Suprapubic skin (tissue), 4 donors: ENCODE measurements around the gene TOM1L2. TPM values are rescaled to one million over a fixed set of nuclear protein-coding genes. Genes with fewer than 3 reads are reported as not detected.

Experiments
- DNase-seq, 2 donors: peaks; one replicate each; pipeline ENCODE4 v3.0.0-alpha.2; 2019; ENCODE audit warnings: low spot score in 2 of 2
- H3K27ac ChIP-seq: fragments of 200-600 bp; sonication (generic); one replicate; pipeline ENCODE4 v1.5.1; 2019
- H3K27me3 ChIP-seq: fragments of 200-600 bp; sonication (generic); one replicate; pipeline ENCODE4 v1.5.1; 2019
- H3K36me3 ChIP-seq: fragments of 200-600 bp; sonication (generic); one replicate; pipeline ENCODE4 v1.5.1; 2019
- H3K4me1 ChIP-seq: fragments of 200-600 bp; sonication (generic); one replicate; pipeline ENCODE4 v1.5.1; 2019
- H3K4me3 ChIP-seq: fragments of 200-600 bp; sonication (generic); one replicate; pipeline ENCODE4 v1.5.1; 2019; ENCODE audit warnings: mild to moderate bottlenecking
- H3K9me3 ChIP-seq: fragments of 200-600 bp; sonication (generic); one replicate; pipeline ENCODE4 v1.5.1; 2019
- EP300 ChIP-seq: sonication (generic); formaldehyde crosslinking; IDR thresholded peaks from one replicate; pipeline ENCODE4 v1.6.1; 2017; ENCODE audit warnings: antibody characterized with exemption
- POLR2A ChIP-seq, 2 donors: fragments of 450-650 bp; IDR thresholded peaks; one replicate each; pipeline ENCODE4 v1.6.1; 2017; ENCODE audit warnings: antibody characterized with exemption in 2 of 2, mild to moderate bottlenecking in 2 of 2, moderate library complexity in 2 of 2
- POLR2AphosphoS5 ChIP-seq, 3 donors: sonication (generic); formaldehyde crosslinking; IDR thresholded peaks; one replicate each; pipeline ENCODE4 v1.6.1; 2017; ENCODE audit warnings: antibody characterized with exemption in 3 of 3
- WGBS: methylation state at CpG from one replicate; pipeline ENCODE4 v1.1.5; 2018; 5-methylcytosine and 5-hydroxymethylcytosine counted together
- total RNA-seq, 4 donors: library from RNA; depleted of rRNA; stranded (reverse); fragments of >200 nt; gene quantifications; one replicate each; pipeline ENCODE4 v1.1.0, GENCODE V29; 2016
- TF ChIP-seq, protein P1 (sequence below), 2 donors: fragments of 200-600 bp in 1 of 2; fragments of 450-650 bp in 1 of 2; sonication (generic) in 1 of 2; IDR thresholded peaks; one replicate each; pipeline ENCODE4 v1.5.1; 2016 to 2019; ENCODE audit warnings: antibody characterized with exemption in 2 of 2, mild to moderate bottlenecking in 1 of 2, moderate library complexity in 1 of 2

Gene TOM1L2
- total RNA-seq, 4 donors from 2014 or later, result 128 to 259 (median 162) TPM

GRCh38 chr17:17890773-17891759 lies 81.1 kb downstream of the TOM1L2 start:
- 97% methylated on average over 5 of the region's 5 CpGs for WGBS
- no peak overlapping the region for H3K27ac ChIP-seq
- no peak for DNase-seq
- H3K36me3 ChIP-seq, result peaks cover 51% of the 10 kb centered on the region
- H3K9me3 ChIP-seq, result no peaks in the 10 kb centered on the region
- no peak overlapping the region for H3K4me3 ChIP-seq
- no peak for TF ChIP-seq POLR2AphosphoS5 (IDR thresholded peaks at IDR 0.05)
- no peak for TF ChIP-seq POLR2A (IDR thresholded peaks at IDR 0.05)
- no peak for TF ChIP-seq EP300
- TF ChIP-seq, protein P1, sequence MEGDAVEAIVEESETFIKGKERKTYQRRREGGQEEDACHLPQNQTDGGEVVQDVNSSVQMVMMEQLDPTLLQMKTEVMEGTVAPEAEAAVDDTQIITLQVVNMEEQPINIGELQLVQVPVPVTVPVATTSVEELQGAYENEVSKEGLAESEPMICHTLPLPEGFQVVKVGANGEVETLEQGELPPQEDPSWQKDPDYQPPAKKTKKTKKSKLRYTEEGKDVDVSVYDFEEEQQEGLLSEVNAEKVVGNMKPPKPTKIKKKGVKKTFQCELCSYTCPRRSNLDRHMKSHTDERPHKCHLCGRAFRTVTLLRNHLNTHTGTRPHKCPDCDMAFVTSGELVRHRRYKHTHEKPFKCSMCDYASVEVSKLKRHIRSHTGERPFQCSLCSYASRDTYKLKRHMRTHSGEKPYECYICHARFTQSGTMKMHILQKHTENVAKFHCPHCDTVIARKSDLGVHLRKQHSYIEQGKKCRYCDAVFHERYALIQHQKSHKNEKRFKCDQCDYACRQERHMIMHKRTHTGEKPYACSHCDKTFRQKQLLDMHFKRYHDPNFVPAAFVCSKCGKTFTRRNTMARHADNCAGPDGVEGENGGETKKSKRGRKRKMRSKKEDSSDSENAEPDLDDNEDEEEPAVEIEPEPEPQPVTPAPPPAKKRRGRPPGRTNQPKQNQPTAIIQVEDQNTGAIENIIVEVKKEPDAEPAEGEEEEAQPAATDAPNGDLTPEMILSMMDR (IDR thresholded peaks at IDR 0.05), result peak in 1 of 2 donors; percentile 42
- peaks cover 26% of the 10 kb centered on the region for H3K4me1 ChIP-seq
- H3K27me3 ChIP-seq, result no peaks in the 10 kb centered on the region

GRCh38 chr17:17889922-17890321 lies 82.3 kb downstream of the TOM1L2 start:
- H3K4me3 ChIP-seq, result no peak overlapping the region
- no peaks in the 10 kb centered on the region for H3K9me3 ChIP-seq
- no peak overlapping the region for H3K27ac ChIP-seq
- DNase-seq, result no peak
- whole genome bisulfite sequencing, result 91% methylated on average over 2 of the region's 2 CpGs
- no peaks in the 10 kb centered on the region for H3K27me3 ChIP-seq
- peaks cover 42% of the 10 kb centered on the region for H3K36me3 ChIP-seq
- H3K4me1 ChIP-seq, result peaks cover 35% of the 10 kb centered on the region
- TF ChIP-seq, protein P1 (IDR thresholded peaks at IDR 0.05), result no peak
- TF ChIP-seq POLR2AphosphoS5 (IDR thresholded peaks at IDR 0.05) (no peak), EP300 (no peak), POLR2A (IDR thresholded peaks at IDR 0.05) (no peak)

DNA sequence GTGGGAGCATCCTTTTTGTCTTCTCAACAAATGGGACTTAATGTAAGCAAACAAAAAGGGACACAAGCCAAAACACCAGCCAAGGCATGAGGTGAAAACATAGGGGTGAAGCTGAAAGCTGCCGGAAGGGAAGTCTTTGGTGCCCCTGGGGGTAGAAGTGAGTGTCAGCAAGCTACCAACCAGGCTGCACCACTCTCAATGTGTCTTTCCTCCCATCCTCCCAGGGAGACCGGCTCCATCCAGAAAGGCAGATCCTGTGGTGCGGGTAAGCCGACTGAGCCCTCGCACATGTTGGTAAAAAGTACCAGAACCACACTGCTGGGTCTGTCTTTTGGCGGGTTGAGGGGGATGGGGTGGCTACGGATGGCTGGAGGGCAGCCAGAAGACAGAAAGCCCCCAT lies 83.4 kb downstream of the TOM1L2 start:
- H3K4me3 ChIP-seq, result no peak overlapping the region
- 69% methylated on average over 7 of the region's 7 CpGs for WGBS
- peaks cover 41% of the 10 kb centered on the region for H3K4me1 ChIP-seq
- H3K27ac ChIP-seq, result no peak overlapping the region
- no peaks in the 10 kb centered on the region for H3K27me3 ChIP-seq
- H3K36me3 ChIP-seq, result peaks cover 40% of the 10 kb centered on the region
- DNase-seq, result no peak
- no peaks in the 10 kb centered on the region for H3K9me3 ChIP-seq
- TF ChIP-seq, protein P1 (IDR thresholded peaks at IDR 0.05), result no peak
- TF ChIP-seq POLR2A (IDR thresholded peaks at IDR 0.05), result no peak
- TF ChIP-seq EP300, result no peak
- no peak for TF ChIP-seq POLR2AphosphoS5 (IDR thresholded peaks at IDR 0.05)

DNA sequence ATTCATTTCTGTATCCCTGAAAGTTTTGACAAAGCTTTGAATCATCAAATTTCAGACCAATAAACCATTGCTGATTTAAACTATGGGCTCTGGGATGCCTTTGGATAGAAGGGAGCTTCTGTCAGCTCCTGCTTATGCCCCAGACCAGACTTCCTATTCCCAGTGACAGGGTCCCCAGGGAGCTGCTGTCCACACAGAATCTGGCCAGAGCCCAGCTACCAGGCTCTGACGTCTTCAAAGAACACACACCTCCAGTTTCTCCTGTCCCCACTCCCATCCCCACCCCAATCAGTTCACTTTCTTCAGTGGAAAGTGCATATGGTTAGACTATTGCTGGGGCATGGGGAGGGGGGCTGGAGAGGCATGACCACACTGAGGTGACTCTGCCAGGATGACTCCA lies 83.8 kb downstream of the TOM1L2 start:
- Histone ChIP-seq H3K27me3 (no peaks in the 10 kb centered on the region), H3K36me3 (peaks cover 37% of the 10 kb centered on the region)
- DNase-seq, result no peak

More for the DNA sequence above, 83.8 kb downstream of the TOM1L2 start:
- Histone ChIP-seq H3K4me3 (no peak overlapping the region), H3K27ac (no peak overlapping the region), H3K9me3 (no peaks in the 10 kb centered on the region), H3K4me1 (peaks cover 41% of the 10 kb centered on the region)
- no peak for TF ChIP-seq POLR2A (IDR thresholded peaks at IDR 0.05)
- TF ChIP-seq EP300, result no peak
- no peak for TF ChIP-seq POLR2AphosphoS5 (IDR thresholded peaks at IDR 0.05)
- TF ChIP-seq, protein P1 (IDR thresholded peaks at IDR 0.05), result no peak
- WGBS, result 33% methylated on average over 1 of the region's 1 CpG
